Stimulated activated CD4-positive, alpha-beta T cell treated with anti-CD3 and anti-CD28 coated beads, Interleukin-15, amount 100 ng/mL, for 1 hour (primary cell): ENCODE results near the gene RRAD.
"Not testable (repeated sequence)": the region's sequence is repeated elsewhere in the genome, so short reads cannot be mapped to it uniquely, and the experiment has no call there.

Experiments
- DNase-seq, 2 donors: peaks; one replicate each; pipeline ENCODE4 v3.0.0-alpha.2; 2020; ENCODE audit warnings: low read depth in 1 of 2, low spot score in 1 of 2

RRAD gene

GRCh38 chr16:66950971-66951790 lies 25.8 kb upstream of the RRAD start:
- DNase-seq: no peak

GRCh38 chr16:66950437-66950836 lies 25.1 kb upstream of the RRAD start:
- DNase-seq: no peak

GRCh38 chr16:66949472-66949871 lies 24.1 kb upstream of the RRAD start:
- DNase-seq: no peak

- no peak for DNase-seq
Measured at GRCh38 chr16:66948837-66949225, 23.5 kb upstream of the RRAD start.

- DNase-seq: no peak
Measured at GRCh38 chr16:66948134-66948836, 22.9 kb upstream of the RRAD start.

- peak; percentile 57 to 68 for DNase-seq
Measured at GRCh38 chr16:66947302-66948065, 22.1 kb upstream of the RRAD start.

- DNase-seq: no peak
Measured at GRCh38 chr16:66946974-66947301, 21.6 kb upstream of the RRAD start.

GRCh38 chr16:66946541-66946940 lies 21.2 kb upstream of the RRAD start:
- no peak for DNase-seq

- no peak for DNase-seq
Measured at GRCh38 chr16:66945939-66946338, 20.6 kb upstream of the RRAD start.

GRCh38 chr16:66944971-66945370 lies 19.6 kb upstream of the RRAD start:
- DNase-seq: not testable (repeated sequence)

GRCh38 chr16:66944054-66944441 lies 18.7 kb upstream of the RRAD start:
- DNase-seq: no peak

GRCh38 chr16:66943426-66944053 lies 18.2 kb upstream of the RRAD start:
- no peak for DNase-seq

GRCh38 chr16:66942981-66943380 lies 17.6 kb upstream of the RRAD start:
- DNase-seq: no peak

- no peak for DNase-seq
Measured at GRCh38 chr16:66940236-66940635, 14.9 kb upstream of the RRAD start.

- no peak for DNase-seq
Measured at GRCh38 chr16:66939366-66939765, 14.0 kb upstream of the RRAD start.

- no peak for DNase-seq
Measured at GRCh38 chr16:66937725-66938337, 12.5 kb upstream of the RRAD start.

- DNase-seq: no peak
Measured at GRCh38 chr16:66936889-66937554, 11.7 kb upstream of the RRAD start.

- DNase-seq: no peak
Measured at GRCh38 chr16:66936462-66936861, 11.1 kb upstream of the RRAD start.

- DNase-seq: no peak
Measured at GRCh38 chr16:66935314-66936011, 10.1 kb upstream of the RRAD start, which contains the start of gene CES2. TSS of gene CES2 (plus strand) at chr16:66935516. CDS start at chr16:66935636, 120 bp downstream.

GRCh38 chr16:66934839-66935313 lies 9.5 kb upstream of the RRAD start:
- not testable (repeated sequence) for DNase-seq
